B cell (primary cell): Measurements from ENCODE around the gene NME9. TPM values are rescaled to one million over a fixed set of nuclear protein-coding genes. Genes with fewer than 3 reads are reported as not detected.

Source experiments
- ATAC-seq: fragments of 200-7000 bp; cut with Tn5 transposase; one replicate; pipeline ENCODE4 v1.10.0; 2021; ENCODE audit warnings: low read depth, mild to moderate bottlenecking, moderate number of reproducible peaks, moderate library complexity
- CTCF ChIA-PET: fragments of 350-600 bp; sonication (Branson Sonifier 250); formaldehyde crosslinking; loops from one replicate; lab custom pipeline; 2021; ENCODE audit warnings: antibody characterized with exemption, inconsistent platforms; lab: Charles Lee
- POLR2A ChIA-PET: fragments of 350-600 bp; sonication (Branson Sonifier 250); formaldehyde crosslinking; loops from one replicate; lab custom pipeline; 2021; ENCODE audit warnings: antibody characterized with exemption; lab: Charles Lee
- DNase-seq: peaks from one replicate; pipeline ENCODE4 v3.0.0; 2013
- H2AFZ ChIP-seq: 2 replicates; pipeline ENCODE4 v1.6.1; 2012; ENCODE audit warnings: mild to moderate bottlenecking, low read depth, low read length; ENCODE audit not compliant: insufficient read depth, poor library complexity, severe bottlenecking
- H3K27ac ChIP-seq, 2 donors: 1 replicate in 1 of 2; 2 replicates in 1 of 2; pipeline ENCODE4 v1.5.1; 2012 to 2013; ENCODE audit warnings: low read length in 2 of 2, mild to moderate bottlenecking in 2 of 2, moderate library complexity in 1 of 2
- H3K27me3 ChIP-seq, 4 experiments: fragments of 200-600 bp in 1 of 4; sonication (generic) in 1 of 4; replicated peaks in 1 of 4; 1 replicate in 2 of 4; 2 replicates in 2 of 4; pipeline versions ENCODE4 v1.6.1 to v1.7.0; 2013 to 2016; ENCODE audit warnings: low read length in 3 of 4, mild to moderate bottlenecking in 2 of 4, mixed read lengths in 1 of 4, moderate library complexity in 1 of 4; ENCODE audit not compliant: insufficient read depth in 4 of 4, control insufficient read depth in 3 of 4; ENCODE audit errors: control extremely low read depth in 1 of 4
- H3K36me3 ChIP-seq, 2 experiments: replicated peaks in 1 of 2; 1 replicate in 1 of 2; 2 replicates in 1 of 2; pipeline versions ENCODE4 v1.6.1 to v1.7.1; 2013; ENCODE audit warnings: low read length in 1 of 2; ENCODE audit not compliant: insufficient read depth in 2 of 2, control insufficient read depth in 1 of 2; ENCODE audit errors: control extremely low read depth in 1 of 2, extremely low read depth in 1 of 2
- H3K4me1 ChIP-seq, 2 donors: fragments of 200-600 bp in 1 of 2; sonication (generic) in 1 of 2; 1 replicate in 1 of 2; 2 replicates in 1 of 2; pipeline versions ENCODE4 v1.5.1 to v1.6.1; 2013 to 2017; ENCODE audit warnings: low read length in 2 of 2; ENCODE audit not compliant: control insufficient read depth in 2 of 2, insufficient read depth in 2 of 2
- H3K4me2 ChIP-seq: replicated peaks from 2 replicates; pipeline ENCODE3; 2012; ENCODE audit warnings: mild to moderate bottlenecking, low read depth, low read length; ENCODE audit not compliant: poor library complexity, severe bottlenecking
- H3K4me3 ChIP-seq, 5 experiments: fragments of 200-600 bp in 1 of 5; sonication (generic) in 1 of 5; 1 replicate in 3 of 5; 2 replicates in 2 of 5; pipeline versions ENCODE4 v1.5.1 to v1.7.0; 2011 to 2016; ENCODE audit warnings: low read length in 4 of 5, mild to moderate bottlenecking in 4 of 5, low read depth in 2 of 5, control low read depth in 1 of 5, moderate library complexity in 1 of 5; ENCODE audit not compliant: insufficient read depth in 1 of 5; ENCODE audit errors: control extremely low read depth in 1 of 5, extremely low read depth in 1 of 5
- H3K79me2 ChIP-seq: fragments of 200-600 bp; sonication (generic); one replicate; pipeline ENCODE4 v1.6.0; 2016; ENCODE audit warnings: low read length; ENCODE audit not compliant: control insufficient read depth, insufficient read depth
- H3K9ac ChIP-seq: fragments of 200-600 bp; sonication (generic); 2 replicates; pipeline ENCODE4 v1.6.1; 2017; ENCODE audit warnings: mild to moderate bottlenecking, low read length, moderate library complexity
- H3K9me3 ChIP-seq, 3 donors: one replicate each; pipeline versions ENCODE4 v1.6.1 to v1.7.1; 2013; ENCODE audit warnings: low read length in 2 of 3; ENCODE audit not compliant: control insufficient read depth in 2 of 3, insufficient read depth in 1 of 3; ENCODE audit errors: control extremely low read depth in 1 of 3
- H4K20me1 ChIP-seq: 2 replicates; pipeline ENCODE4 v1.6.0; 2012; ENCODE audit warnings: mild to moderate bottlenecking, low read length; ENCODE audit not compliant: insufficient read depth, control insufficient read depth, poor library complexity, severe bottlenecking
- H3K27ac Mint-ChIP-seq: one replicate; pipeline ENCODE4 v1.8.0; 2021; ENCODE audit warnings: mixed read lengths
- H3K27me3 Mint-ChIP-seq: one replicate; pipeline ENCODE4 v1.8.0; 2021; ENCODE audit warnings: mixed read lengths
- H3K4me1 Mint-ChIP-seq: one replicate; pipeline ENCODE4 v1.8.0; 2021; ENCODE audit warnings: mixed read lengths
- H3K4me3 Mint-ChIP-seq: one replicate; pipeline ENCODE4 v1.8.0; 2021; ENCODE audit warnings: mixed read lengths
- H3K9me3 Mint-ChIP-seq: one replicate; pipeline ENCODE4 v1.8.0; 2022; ENCODE audit warnings: mixed read lengths; ENCODE audit not compliant: insufficient read depth
- CTCF ChIP-seq: fragments of 200-600 bp; IDR thresholded peaks from one replicate; pipeline ENCODE4 v1.8.0; 2022; ENCODE audit warnings: antibody characterized with exemption, mild to moderate bottlenecking
- EZH2 ChIP-seq: IDR thresholded peaks from 2 replicates; pipeline ENCODE4 v1.6.1; 2012; ENCODE audit warnings: borderline replicate concordance, low read depth, mild to moderate bottlenecking, moderate library complexity, low read length; ENCODE audit not compliant: insufficient read depth, poor library complexity, severe bottlenecking
- WGBS: methylation state at CpG from one replicate; pipeline ENCODE4 v1.1.5; 2013; ENCODE audit warnings: missing lambda C conversion rate; ENCODE audit not compliant: insufficient coverage; 5-methylcytosine and 5-hydroxymethylcytosine counted together
- intact Hi-C: fragments of 100-400 bp; cut with micrococcal nuclease; formaldehyde crosslinking; loops from one replicate; pipeline ENCODE4 v1.10.0; 2022
- polyA plus RNA-seq: library from polyadenylated mRNA; depleted of rRNA; stranded (reverse); fragments of >200 nt; gene quantifications from 2 replicates; pipeline ENCODE4 v1.2.3, GENCODE V29; 2012
- total RNA-seq, 2 donors: library from RNA; stranded (reverse); fragments of 120-200 nt in 1 of 2; gene quantifications; 1 replicate in 1 of 2; 2 replicates in 1 of 2; pipeline versions ENCODE4 v1.2.3 to v1.2.4, GENCODE V29; 2013 to 2022

The NME9 gene
- total and polyA plus RNA-seq, 2 donors (not counting 1 experiment from before 2014, with no cell fraction given), result not detected

DNA sequence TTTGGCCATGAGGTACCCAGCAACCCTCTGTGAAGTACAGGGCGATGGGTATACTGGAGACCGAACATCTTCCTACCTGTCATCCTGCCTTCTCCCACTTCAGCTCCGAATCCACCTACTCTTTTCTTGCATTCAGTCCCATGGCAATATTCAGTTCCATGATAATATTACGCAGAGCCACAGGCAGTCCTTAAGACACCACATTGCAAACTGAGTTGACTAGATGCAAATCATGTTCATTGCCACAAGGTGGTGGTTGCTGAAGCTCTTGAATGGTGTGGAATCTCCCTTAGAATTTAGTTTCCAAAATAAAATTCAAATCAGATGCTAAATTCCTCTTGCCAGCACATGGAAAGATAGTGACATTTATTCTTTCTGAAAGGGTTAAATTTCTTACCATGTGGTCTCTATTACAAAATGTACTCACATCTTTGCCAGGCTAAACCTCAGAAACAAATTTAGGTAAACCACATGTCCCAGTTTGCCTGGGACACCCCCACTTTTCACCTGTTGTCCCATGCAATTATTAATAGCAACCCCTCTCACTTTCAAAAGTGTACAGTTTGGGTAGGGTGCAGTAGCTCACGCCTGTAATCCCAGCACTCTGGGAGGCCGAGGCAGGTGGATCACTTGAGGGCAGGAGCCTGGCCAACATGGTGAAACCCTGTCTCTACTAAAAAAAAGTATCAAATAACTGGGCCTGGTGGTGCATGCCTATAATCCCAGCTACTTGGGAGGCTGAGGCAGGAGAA lies 1.7 kb upstream of the NME9 start:
- Histone ChIP-seq H4K20me1 (no peaks in the 10 kb centered on the region), H3K36me3 (no peaks in the 10 kb centered on the region), H2AFZ (no peak overlapping the region), H3K27ac (no peak overlapping the region), H3K27me3 (peaks cover 0 to 20% (median 8%) of the 10 kb centered on the region in 4 experiments), H3K4me2 (no peak overlapping the region), H3K9me3 (no peaks in the 10 kb centered on the region), H3K9ac (no peak overlapping the region), H3K4me1 (peaks cover 7 to 18% of the 10 kb centered on the region in 2 donors), H3K79me2 (no peaks in the 10 kb centered on the region), H3K4me3 (no peak overlapping the region)
- CTCF ChIA-PET, result no interaction called here
- POLR2A ChIA-PET, result no interaction called here
- Mint-ChIP-seq H3K4me1 (peaks cover 13% of the 10 kb centered on the region), H3K4me3 (no peak overlapping the region), H3K27ac (no peak overlapping the region), H3K27me3 (peaks cover 42% of the 10 kb centered on the region), H3K9me3 (no peaks in the 10 kb centered on the region)
- DNase-seq, result no peak
- 96% methylated on average over 3 of the region's 6 CpGs for whole genome bisulfite sequencing
- TF ChIP-seq EZH2, result no peak
- no peak for TF ChIP-seq CTCF
- intact Hi-C loops, result loop anchor here (5.0 kb wide), 1 partner anchor 586 kb away; no protein-coding TSS in a partner anchor
- ATAC-seq, result no peak

- TF ChIP-seq EZH2, result no peak
- no peak for TF ChIP-seq CTCF
- Histone ChIP-seq H3K36me3 (no peaks in the 10 kb centered on the region), H4K20me1 (no peaks in the 10 kb centered on the region), H3K4me2 (peak overlapping the region; percentile 97), H3K9ac (peak overlapping the region; percentile 81), H2AFZ (peak overlapping the region; percentile 95), H3K27me3 (peaks cover 0 to 18% (median 9%) of the 10 kb centered on the region in 4 experiments), H3K9me3 (no peaks in the 10 kb centered on the region), H3K4me1 (peaks cover 7 to 18% of the 10 kb centered on the region in 2 donors), H3K79me2 (no peaks in the 10 kb centered on the region), H3K27ac (no peak overlapping the region), H3K4me3 (peak overlapping the region; percentile 22 to 73 (median 60))
- intact Hi-C loops, result loop anchor here (5.0 to 10.0 kb wide), 2 partner anchors 145 to 587 kb away; partner anchors contain the start of gene ARMC8
- WGBS, result 7% methylated on average over 5 of the region's 7 CpGs
- peaks cover 38% of the 10 kb centered on the region for H3K27me3 Mint-ChIP-seq
- H3K4me1 Mint-ChIP-seq, result peaks cover 13% of the 10 kb centered on the region
- ATAC-seq (no peak), DNase-seq (no peak)
- H3K4me3 Mint-ChIP-seq, result peak overlapping the region; percentile 93
- POLR2A ChIA-PET, result no interaction called here
- H3K9me3 Mint-ChIP-seq, result no peaks in the 10 kb centered on the region
- peak overlapping the region; percentile 32 for H3K27ac Mint-ChIP-seq
- CTCF ChIA-PET, result no interaction called here
These were observed 288 bp upstream of the NME9 start for GRCh38 chr3:138329984-138330293.
